Measurements from ENCODE around the gene MRPL54. TPM values are rescaled to one million over a fixed set of nuclear protein-coding genes. Genes with fewer than 3 reads are reported as not detected.

The MRPL54 gene
- total RNA-seq, 1 experiment from 2014 or later, result 73.9 TPM

GRCh38 chr19:3730457-3730958 lies 32.0 kb upstream of the MRPL54 start:
- TF ChIP-seq CTCF (conservative IDR thresholded peaks at IDR 0.05; ENCODE audit: low read depth, low read length) (no peak), EZH2 (IDR thresholded peaks at IDR 0.05; ENCODE audit: low read length, unreplicated experiment) (no peak), EZH2phosphoT487 (IDR thresholded peaks at IDR 0.05; ENCODE audit: borderline replicate concordance, low read length) (no peak)
- POLR2A ChIA-PET (ENCODE audit: unreplicated experiment), result no interaction called here
- intact Hi-C loops (cut with micrococcal nuclease), result no loop called here
- BruUV-seq (replicated peaks), result no TSS peak
- H3K36me3 ChIP-seq (ENCODE audit: low read depth, low read length), result no peaks in the 10 kb centered on the region
- no peaks in the 10 kb centered on the region for H3F3A ChIP-seq (ENCODE audit: low read length, unreplicated experiment)
- H3K9me3 ChIP-seq (ENCODE audit: low read length), result no peaks in the 10 kb centered on the region
- no peak overlapping the region for H3K27ac ChIP-seq (ENCODE audit: low read length)
- H3K4me1 ChIP-seq (ENCODE audit: insufficient read depth, low read length), result no peaks in the 10 kb centered on the region
- no peaks in the 10 kb centered on the region for H4K20me1 ChIP-seq (ENCODE audit: low read length)
- DNase-seq (no peak), ATAC-seq (no peak)
- no peak overlapping the region for H3K4me3 ChIP-seq (ENCODE audit: low read length)
- H3K27me3 ChIP-seq (ENCODE audit: low read length), result no peaks in the 10 kb centered on the region
- no peaks in the 10 kb centered on the region for H3K9me2 ChIP-seq (replicated peaks; ENCODE audit: low read length)
- H2AFZ ChIP-seq (ENCODE audit: low read length), result no peak overlapping the region
- no peak overlapping the region for H3K4me2 ChIP-seq (ENCODE audit: low read length)
- CTCF ChIA-PET, result no interaction called here
- no peaks in the 10 kb centered on the region for H3K79me2 ChIP-seq (ENCODE audit: low read length)
- no peak overlapping the region for H3K9ac ChIP-seq (ENCODE audit: low read length)

- ChIA-PET CTCF (no interaction called here), POLR2A (ENCODE audit: unreplicated experiment) (no interaction called here)
- Histone ChIP-seq H3K4me3 (ENCODE audit: low read length) (no peak overlapping the region), H2AFZ (ENCODE audit: low read length) (no peak overlapping the region), H3K36me3 (ENCODE audit: low read depth, low read length) (no peaks in the 10 kb centered on the region), H4K20me1 (ENCODE audit: low read length) (no peaks in the 10 kb centered on the region), H3K27me3 (ENCODE audit: low read length) (no peaks in the 10 kb centered on the region), H3K79me2 (ENCODE audit: low read length) (no peaks in the 10 kb centered on the region), H3K27ac (ENCODE audit: low read length) (no peak overlapping the region), H3K4me1 (ENCODE audit: insufficient read depth, low read length) (no peaks in the 10 kb centered on the region), H3K9ac (ENCODE audit: low read length) (no peak overlapping the region), H3F3A (ENCODE audit: low read length, unreplicated experiment) (no peaks in the 10 kb centered on the region), H3K9me2 (replicated peaks; ENCODE audit: low read length) (no peaks in the 10 kb centered on the region), H3K4me2 (ENCODE audit: low read length) (no peak overlapping the region), H3K9me3 (ENCODE audit: low read length) (no peaks in the 10 kb centered on the region)
- DNase-seq (no peak), ATAC-seq (no peak)
- TF ChIP-seq EZH2phosphoT487 (IDR thresholded peaks at IDR 0.05; ENCODE audit: borderline replicate concordance, low read length) (no peak), EZH2 (IDR thresholded peaks at IDR 0.05; ENCODE audit: low read length, unreplicated experiment) (no peak), CTCF (conservative IDR thresholded peaks at IDR 0.05; ENCODE audit: low read depth, low read length) (no peak)
- intact Hi-C loops (cut with micrococcal nuclease), result no loop called here
- no TSS peak for BruUV-seq (replicated peaks)
Observed at GRCh38 chr19:3732108-3732507, 30.4 kb upstream of the MRPL54 start.

- intact Hi-C loops (cut with micrococcal nuclease), result no loop called here
- ChIA-PET POLR2A (ENCODE audit: unreplicated experiment) (no interaction called here), CTCF (no interaction called here)
Observed at GRCh38 chr19:3733549-3734309, 28.8 kb upstream of the MRPL54 start.

More at GRCh38 chr19:3733549-3734309, 28.8 kb upstream of the MRPL54 start:
- TF ChIP-seq EZH2phosphoT487 (IDR thresholded peaks at IDR 0.05; ENCODE audit: borderline replicate concordance, low read length), result no peak
- no peak for TF ChIP-seq EZH2 (IDR thresholded peaks at IDR 0.05; ENCODE audit: low read length, unreplicated experiment)
- no peak for TF ChIP-seq CTCF (conservative IDR thresholded peaks at IDR 0.05; ENCODE audit: low read depth, low read length)
- no peak for DNase-seq
- Histone ChIP-seq H3K27ac (ENCODE audit: low read length) (no peak overlapping the region), H3K9me3 (ENCODE audit: low read length) (no peaks in the 10 kb centered on the region), H3F3A (ENCODE audit: low read length, unreplicated experiment) (no peaks in the 10 kb centered on the region), H3K9ac (ENCODE audit: low read length) (no peak overlapping the region), H4K20me1 (ENCODE audit: low read length) (no peaks in the 10 kb centered on the region), H3K9me2 (replicated peaks; ENCODE audit: low read length) (no peaks in the 10 kb centered on the region), H3K4me1 (ENCODE audit: insufficient read depth, low read length) (no peaks in the 10 kb centered on the region), H3K27me3 (ENCODE audit: low read length) (no peaks in the 10 kb centered on the region), H2AFZ (ENCODE audit: low read length) (no peak overlapping the region), H3K79me2 (ENCODE audit: low read length) (no peaks in the 10 kb centered on the region), H3K4me3 (ENCODE audit: low read length) (no peak overlapping the region), H3K4me2 (ENCODE audit: low read length) (no peak overlapping the region), H3K36me3 (ENCODE audit: low read depth, low read length) (no peaks in the 10 kb centered on the region)
- no TSS peak for BruUV-seq (replicated peaks)
- ATAC-seq, result no peak

All from PC-3 (cell line).